NCI-H2171 treated with DMSO at 0.1 percent for 48 hours (cell line): Measurements from ENCODE around the gene TECTA.
A peak's percentile ranks its signal among the peaks of the same experiment; 100 is the strongest.
"Not testable (repeated sequence)": the region's sequence is repeated elsewhere in the genome, so short reads cannot be mapped to it uniquely, and the experiment has no call there.

Experiments used
- DNase-seq: peaks from one replicate; lab custom pipeline; 2025; lab: John Stamatoyannopoulos, UW

TECTA gene

DNA sequence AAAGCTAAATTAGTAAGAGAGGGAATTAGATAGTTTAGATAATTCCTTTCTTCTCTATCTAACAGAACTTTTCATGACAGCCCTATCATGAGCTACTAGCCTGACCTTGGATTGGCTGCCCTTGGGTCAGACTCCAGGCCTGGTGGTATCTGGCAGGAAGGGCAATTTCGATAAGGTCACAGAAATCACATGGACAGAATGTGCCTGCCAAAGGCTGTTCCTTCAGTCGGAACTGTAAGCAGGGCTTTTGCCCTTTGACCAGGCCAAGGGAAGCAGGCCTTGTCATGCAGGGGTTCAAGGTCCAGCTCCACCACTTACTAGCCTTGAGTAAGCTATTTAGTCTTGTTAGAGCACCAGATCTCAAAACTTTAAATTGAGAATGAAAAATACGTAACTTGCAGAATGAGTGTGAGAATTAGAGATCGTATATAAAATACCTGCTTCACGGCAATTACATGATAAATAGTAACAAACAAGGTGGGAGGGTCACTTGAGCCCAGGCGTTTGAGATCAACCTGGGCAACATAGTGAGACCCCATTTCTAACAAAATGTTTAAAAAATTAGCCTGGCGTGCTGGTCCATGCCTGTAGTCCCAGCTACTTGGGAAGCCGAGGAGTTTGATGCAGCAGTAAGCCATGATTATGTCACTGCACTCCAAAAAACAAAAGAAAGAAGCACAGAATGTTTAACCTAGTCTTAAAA lies 130.7 kb downstream of the TECTA start:
- DNase-seq = no peak

DNA sequence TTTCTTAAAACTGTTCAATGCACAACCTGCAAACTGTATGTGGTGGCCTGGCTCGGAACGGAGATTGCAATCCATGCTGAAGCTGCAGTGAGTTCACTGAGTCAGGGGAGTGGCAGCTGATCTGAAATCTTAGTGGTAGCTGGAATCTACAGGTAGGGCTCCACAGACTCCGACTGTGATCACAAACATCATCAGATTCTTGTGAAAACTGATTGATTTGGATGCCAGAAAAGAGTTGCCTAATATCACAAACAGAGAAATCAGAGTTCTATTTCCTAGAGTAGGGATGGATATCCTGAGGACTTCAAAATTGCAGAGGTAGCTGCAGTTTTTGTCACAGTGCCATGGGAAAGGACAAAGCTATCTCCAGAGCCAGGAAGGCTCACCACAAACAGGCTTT lies 134.0 kb downstream of the TECTA start:
- no peak for DNase-seq

DNA sequence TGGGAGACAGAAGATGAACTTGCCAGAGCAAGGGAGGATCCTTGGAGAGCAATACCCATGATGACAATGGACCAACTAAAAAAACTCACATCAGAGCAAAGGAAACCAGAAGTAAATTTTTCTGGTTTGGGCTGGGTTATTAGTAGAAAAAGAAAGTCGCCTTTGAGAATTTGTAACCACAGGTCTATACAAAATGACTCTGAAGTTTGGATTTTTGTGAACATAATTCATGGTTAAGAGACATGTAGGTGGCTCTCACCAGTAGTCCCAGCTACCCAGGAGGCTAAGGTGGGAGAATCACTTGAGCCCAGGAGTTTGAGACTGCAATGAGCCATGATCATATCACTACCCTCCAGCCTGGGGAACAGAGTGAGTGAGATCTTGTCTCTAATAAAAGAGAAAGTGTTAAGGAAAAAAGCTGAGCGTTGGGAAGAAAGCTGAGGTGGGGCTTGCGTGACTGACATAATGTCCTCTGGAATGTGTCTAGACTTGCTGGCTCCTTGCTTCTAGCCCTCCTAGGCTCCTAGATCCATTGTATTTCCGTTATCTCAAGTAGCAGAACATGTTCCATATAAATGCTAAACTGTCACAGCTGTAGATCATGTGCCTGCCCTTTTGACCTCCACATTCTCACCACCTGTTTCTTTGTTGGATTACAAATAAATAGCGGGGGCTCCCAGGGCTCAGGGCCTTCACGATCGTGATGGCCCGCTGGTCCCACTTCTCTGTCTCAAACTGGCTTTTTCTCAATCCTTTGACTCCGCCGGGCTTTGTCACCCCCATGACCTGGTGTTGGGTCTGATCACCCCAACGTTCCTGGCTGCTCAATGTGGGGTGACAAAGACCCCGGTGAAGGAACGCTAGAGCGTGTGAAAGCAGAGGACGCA lies 135.3 kb downstream of the TECTA start:
- no peak for DNase-seq

DNA sequence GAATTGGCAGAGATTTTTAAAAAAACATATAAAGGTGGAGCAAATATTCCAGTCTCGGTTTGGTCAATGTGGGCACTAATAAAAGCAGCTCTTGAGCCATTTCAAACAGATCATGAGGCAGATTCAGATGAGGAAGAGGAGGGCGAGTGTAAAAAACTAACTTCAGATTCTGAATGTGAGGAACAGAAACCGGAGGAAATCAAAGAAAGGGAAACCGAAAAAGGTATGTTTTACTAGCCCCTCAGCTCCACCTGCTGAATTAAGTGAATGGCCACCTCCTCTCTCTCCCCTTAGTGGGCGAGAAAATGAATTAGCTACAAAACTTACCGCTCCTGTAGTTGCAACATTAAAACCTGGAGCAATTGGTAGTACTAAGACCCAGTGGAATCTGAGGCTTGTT lies 136.2 kb downstream of the TECTA start:
- not testable (repeated sequence) for DNase-seq

DNA sequence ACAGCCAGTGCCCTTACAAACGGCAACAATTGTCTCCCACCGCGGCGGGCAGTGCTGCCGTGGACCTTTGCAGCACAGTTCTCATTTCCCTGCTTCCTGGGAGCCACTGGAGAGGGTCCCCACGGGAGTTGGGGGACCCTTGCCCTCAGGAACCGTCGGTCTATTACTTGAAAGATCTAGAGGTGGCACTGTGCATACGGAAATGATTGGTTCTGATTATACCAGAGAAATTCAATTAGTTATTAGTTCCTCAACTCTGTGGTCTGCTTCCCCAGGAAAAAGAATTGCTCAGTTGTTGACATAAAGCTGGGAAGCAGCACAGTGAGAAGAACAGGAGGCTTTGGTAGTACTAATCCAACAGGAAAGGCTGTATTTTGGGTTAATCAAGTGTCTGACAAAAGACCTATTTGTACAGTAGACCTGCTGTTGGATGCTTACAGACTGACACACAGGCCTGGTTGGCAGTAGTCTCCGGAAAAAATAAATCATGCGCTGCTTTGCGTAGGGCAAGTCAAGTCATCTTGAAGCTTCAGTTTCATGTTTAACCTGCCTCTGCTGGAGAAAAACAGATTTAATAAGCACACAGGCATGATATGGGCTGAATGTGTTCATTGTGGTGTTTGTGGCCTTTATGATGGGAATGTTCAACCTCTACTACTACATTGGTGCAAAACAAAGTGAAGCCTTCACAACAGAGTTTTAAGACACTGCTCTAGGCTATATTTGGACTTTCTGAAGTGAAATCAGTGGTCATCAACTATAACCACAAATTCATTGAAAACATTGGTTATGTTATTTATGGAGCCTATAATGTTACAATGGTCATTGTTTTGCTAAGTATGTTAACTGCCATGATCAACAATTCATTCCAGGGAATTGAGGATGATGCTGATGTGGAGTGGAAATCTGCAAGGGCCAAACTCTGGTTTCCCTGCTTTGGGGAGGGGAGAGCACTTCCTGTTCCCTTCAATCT lies 136.9 kb downstream of the TECTA start:
- no peak for DNase-seq

DNA sequence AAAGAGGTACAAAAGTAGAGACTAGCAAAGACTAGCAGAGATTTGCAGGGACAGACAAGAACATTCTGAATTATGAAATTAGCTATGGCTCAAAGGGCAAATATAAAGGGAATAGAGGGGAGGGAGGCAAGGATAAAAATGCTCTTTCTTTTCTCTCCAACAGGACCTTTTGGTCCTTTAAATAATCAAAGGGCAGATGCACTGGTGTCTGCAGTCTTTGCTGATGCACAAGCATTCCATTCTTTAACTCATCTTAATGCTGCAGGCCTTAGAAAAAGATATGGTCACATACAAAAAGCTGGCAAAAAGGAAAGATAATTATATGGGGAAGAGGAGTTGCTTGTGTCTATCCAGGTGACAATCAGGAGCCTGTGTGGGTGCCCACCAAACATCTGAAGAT lies 137.9 kb downstream of the TECTA start:
- no peak for DNase-seq

DNA sequence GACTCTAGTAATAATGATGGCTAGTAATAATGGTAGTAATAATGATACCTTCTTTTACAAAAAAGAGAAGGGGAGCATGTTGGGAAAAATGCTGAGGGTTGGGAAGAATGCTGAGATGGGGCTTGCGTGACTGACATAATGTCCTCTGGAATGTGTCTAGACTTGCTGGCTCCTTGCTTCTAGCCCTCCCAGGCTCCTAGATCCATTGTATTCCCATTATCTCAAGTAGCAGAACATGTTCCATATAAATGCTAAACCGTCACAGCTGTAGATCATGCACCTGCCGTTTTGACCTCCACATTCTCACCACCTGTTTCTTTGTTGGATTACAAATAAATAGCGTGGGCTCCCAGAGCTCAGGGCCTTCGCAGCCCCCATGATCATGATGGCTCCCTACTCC lies 139.0 kb downstream of the TECTA start:
- peak; percentile 5 for DNase-seq

DNA sequence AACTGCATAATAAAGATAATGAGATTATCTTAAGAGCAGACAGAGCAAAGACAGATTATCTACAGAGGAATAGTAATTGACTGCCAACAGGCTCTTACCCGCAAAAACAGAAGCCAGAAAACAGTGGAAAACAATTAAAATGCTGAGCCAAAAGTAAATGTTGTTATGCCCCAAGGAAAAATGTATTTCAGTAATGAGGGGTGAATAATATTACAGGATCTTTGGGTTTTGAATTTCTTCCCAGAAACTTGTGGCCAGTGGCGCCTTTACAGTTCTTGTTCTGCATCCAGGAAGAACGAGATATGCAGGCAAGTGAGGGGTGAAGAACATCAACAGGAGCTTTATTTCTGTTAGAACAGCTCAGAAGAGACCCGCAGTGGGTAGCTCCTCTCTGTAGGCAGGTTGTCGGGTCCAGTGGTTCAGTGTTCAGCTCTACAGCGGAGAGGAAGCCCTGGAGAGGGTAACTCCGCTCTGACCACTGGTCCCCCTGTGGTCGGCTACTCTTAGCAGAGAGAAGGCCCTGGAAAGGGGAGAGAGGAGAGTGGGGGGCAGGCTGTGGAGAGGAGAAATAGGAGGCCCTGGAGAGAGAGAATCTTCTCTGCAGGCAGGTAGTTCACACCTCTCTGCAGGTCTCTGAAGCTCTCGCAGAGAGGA lies 139.7 kb downstream of the TECTA start:
- no peak for DNase-seq
